CD14-positive monocyte (primary cell): ENCODE results near the gene PARVG. TPM values are rescaled to one million over a fixed set of nuclear protein-coding genes. Genes with fewer than 3 reads are reported as not detected.

Source experiments
- DNase-seq, 3 donors: peaks; one replicate each; pipeline ENCODE4 v3.0.0-alpha.2; 2011 to 2022
- H2AFZ ChIP-seq: 2 replicates; pipeline ENCODE4 v1.6.0; 2012; ENCODE audit warnings: mild to moderate bottlenecking, low read depth, low read length, inconsistent platforms; ENCODE audit not compliant: insufficient read depth, poor library complexity, severe bottlenecking
- H3K27ac ChIP-seq, 2 donors: 1 replicate in 1 of 2; 2 replicates in 1 of 2; pipeline ENCODE4 v1.5.1; 2012 to 2013; ENCODE audit warnings: low read length in 2 of 2, control low read depth in 1 of 2, inconsistent platforms in 1 of 2, low read depth in 1 of 2, mild to moderate bottlenecking in 1 of 2
- H3K27me3 ChIP-seq, 2 donors: one replicate each; pipeline versions ENCODE4 v1.6.0 to v1.6.1; 2011 to 2013; ENCODE audit warnings: low read length in 2 of 2; ENCODE audit not compliant: control insufficient read depth in 2 of 2, insufficient read depth in 2 of 2
- H3K36me3 ChIP-seq, 2 donors: replicated peaks in 1 of 2; 1 replicate in 1 of 2; 2 replicates in 1 of 2; pipeline versions ENCODE4 v1.5.1 to v1.6.1; 2012 to 2013; ENCODE audit warnings: low read length in 2 of 2, control low read depth in 1 of 2, inconsistent platforms in 1 of 2, mild to moderate bottlenecking in 1 of 2; ENCODE audit not compliant: insufficient read depth in 2 of 2, control insufficient read depth in 1 of 2
- H3K4me1 ChIP-seq, 2 donors: 1 replicate in 1 of 2; 2 replicates in 1 of 2; pipeline versions ENCODE4 v1.5.1 to v1.6.1; 2012 to 2013; ENCODE audit warnings: low read length in 2 of 2, control low read depth in 1 of 2, inconsistent platforms in 1 of 2, mild to moderate bottlenecking in 1 of 2, moderate library complexity in 1 of 2; ENCODE audit not compliant: insufficient read depth in 2 of 2, control insufficient read depth in 1 of 2
- H3K4me2 ChIP-seq: replicated peaks from 2 replicates; pipeline ENCODE3; 2012; ENCODE audit warnings: low read length, moderate library complexity, mild to moderate bottlenecking; ENCODE audit not compliant: poor library complexity, severe bottlenecking; ENCODE audit errors: extremely low read depth
- H3K4me3 ChIP-seq, 3 experiments: fragments of 200-600 bp in 1 of 3; sonication (generic) in 1 of 3; replicated peaks in 1 of 3; 1 replicate in 2 of 3; 2 replicates in 1 of 3; pipeline ENCODE4 v1.5.1; 2011 to 2013; ENCODE audit warnings: low read length in 3 of 3, mild to moderate bottlenecking in 3 of 3, control low read depth in 2 of 3, low read depth in 2 of 3, inconsistent platforms in 1 of 3, moderate library complexity in 1 of 3
- H3K79me2 ChIP-seq: 2 replicates; pipeline ENCODE4 v1.6.0; 2012; ENCODE audit warnings: mild to moderate bottlenecking, control low read depth, inconsistent platforms, low read length, moderate library complexity; ENCODE audit not compliant: insufficient read depth
- H3K9ac ChIP-seq: 2 replicates; pipeline ENCODE4 v1.6.0; 2017; ENCODE audit warnings: low read length, mild to moderate bottlenecking; ENCODE audit not compliant: insufficient read depth, poor library complexity, severe bottlenecking
- H3K9me3 ChIP-seq, 2 donors: replicated peaks in 1 of 2; 1 replicate in 1 of 2; 2 replicates in 1 of 2; pipeline versions ENCODE4 v1.5.1 to v1.6.1; 2012 to 2013; ENCODE audit warnings: low read length in 2 of 2, control low read depth in 1 of 2; ENCODE audit not compliant: control insufficient read depth in 1 of 2, insufficient read depth in 1 of 2
- H4K20me1 ChIP-seq: 2 replicates; pipeline ENCODE4 v1.6.0; 2012; ENCODE audit warnings: mild to moderate bottlenecking, low read length, control low read depth, moderate library complexity; ENCODE audit not compliant: insufficient read depth
- H3K27ac Mint-ChIP-seq, 7 donors: one replicate each; pipeline ENCODE4 v1.8.0; 2020; ENCODE audit warnings: mild to moderate bottlenecking in 7 of 7, mixed read lengths in 7 of 7, moderate library complexity in 6 of 7, inconsistent platforms in 2 of 7
- H3K27me3 Mint-ChIP-seq, 3 donors: one replicate each; pipeline ENCODE4 v1.8.0; 2021 to 2022; ENCODE audit warnings: low read depth in 3 of 3, mild to moderate bottlenecking in 3 of 3, mixed read lengths in 3 of 3, moderate library complexity in 3 of 3, inconsistent platforms in 1 of 3
- H3K36me3 Mint-ChIP-seq, 2 donors: one replicate each; pipeline ENCODE4 v1.8.0; 2020; ENCODE audit warnings: mixed read lengths in 2 of 2, inconsistent platforms in 1 of 2, mild to moderate bottlenecking in 1 of 2
- H3K4me1 Mint-ChIP-seq: one replicate; pipeline ENCODE4 v1.8.0; 2020; ENCODE audit warnings: mild to moderate bottlenecking, mixed read lengths
- H3K4me3 Mint-ChIP-seq, 2 donors: one replicate each; pipeline ENCODE4 v1.8.0; 2020; ENCODE audit warnings: mild to moderate bottlenecking in 2 of 2, mixed read lengths in 2 of 2, moderate library complexity in 1 of 2
- H3K9me3 Mint-ChIP-seq, 7 donors: one replicate each; pipeline ENCODE4 v1.8.0; 2020 to 2022; ENCODE audit warnings: mixed read lengths in 7 of 7, mild to moderate bottlenecking in 6 of 7, moderate library complexity in 6 of 7, inconsistent platforms in 2 of 7
- WGBS: methylation state at CpG from one replicate; pipeline ENCODE4 v1.1.5; 2013; ENCODE audit warnings: missing lambda C conversion rate; ENCODE audit not compliant: insufficient coverage; 5-methylcytosine and 5-hydroxymethylcytosine counted together
- intact Hi-C, 2 donors: fragments of 100-400 bp; cut with micrococcal nuclease; formaldehyde crosslinking; loops; one replicate each; pipeline versions ENCODE4 v1.15.0 to v1.15.1; 2023
- polyA plus RNA-seq, 3 donors: library from polyadenylated mRNA; depleted of rRNA in 1 of 3; unstranded in 2 of 3; stranded (reverse) in 1 of 3; fragments of 300-500 nt in 2 of 3; fragments of >200 nt in 1 of 3; fragmentation: Illumina TruSeq in 2 of 3; gene quantifications; 1 replicate in 2 of 3; 2 replicates in 1 of 3; pipeline ENCODE4 v1.2.3, GENCODE V29; 2012 to 2021
- TF ChIP-seq, protein P1 (sequence below): fragments of 200-600 bp; IDR thresholded peaks from one replicate; pipeline ENCODE4 v1.8.0; 2022; ENCODE audit warnings: antibody characterized with exemption, mild to moderate bottlenecking

The PARVG gene
- polyA plus RNA-seq, 3 donors = 169 to 577 (median 190) TPM

DNA sequence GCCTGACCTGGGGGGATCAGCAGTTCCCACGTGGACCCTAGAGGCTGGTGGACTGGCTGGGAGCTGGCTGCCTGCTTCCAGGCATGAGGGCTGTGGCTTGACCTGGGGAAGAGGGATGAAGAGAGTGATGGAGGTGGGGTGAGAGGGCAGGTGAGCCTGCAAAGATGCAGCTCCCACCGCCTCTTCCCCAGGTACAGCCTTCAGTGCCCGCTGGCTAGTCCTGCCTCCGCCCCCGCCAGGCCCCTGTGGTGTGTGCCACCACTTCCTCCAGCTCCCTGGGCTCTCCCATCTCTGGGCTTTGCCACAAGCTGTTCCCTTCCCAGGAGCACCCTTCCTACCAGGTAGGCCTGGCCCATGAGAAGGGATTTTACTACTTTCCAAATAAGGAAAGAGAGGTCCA is 19.1 kb downstream of the PARVG start:
- Histone ChIP-seq H3K9me3 (no peaks in the 10 kb centered on the region), H2AFZ (no peak overlapping the region), H3K9ac (no peak overlapping the region), H3K4me3 (no peak overlapping the region), H3K79me2 (peaks cover 14% of the 10 kb centered on the region), H3K4me1 (no peaks in the 10 kb centered on the region), H3K4me2 (no peak overlapping the region), H3K36me3 (peaks cover 89 to 100% of the 10 kb centered on the region in 2 donors), H3K27ac (no peak overlapping the region), H4K20me1 (peaks cover 95% of the 10 kb centered on the region), H3K27me3 (no peaks in the 10 kb centered on the region)
- Mint-ChIP-seq H3K9me3 (peaks cover 0 to 2% (median 0%) of the 10 kb centered on the region in 7 donors), H3K4me1 (peaks cover 6% of the 10 kb centered on the region), H3K27me3 (peaks cover 0 to 2% (median 0%) of the 10 kb centered on the region in 3 donors), H3K27ac (peak overlapping the region in 3 of 7 donors; percentile 2 to 82 (median 70)), H3K4me3 (no peak overlapping the region), H3K36me3 (peaks cover 87 to 97% of the 10 kb centered on the region in 2 donors)
- TF ChIP-seq, protein P1, sequence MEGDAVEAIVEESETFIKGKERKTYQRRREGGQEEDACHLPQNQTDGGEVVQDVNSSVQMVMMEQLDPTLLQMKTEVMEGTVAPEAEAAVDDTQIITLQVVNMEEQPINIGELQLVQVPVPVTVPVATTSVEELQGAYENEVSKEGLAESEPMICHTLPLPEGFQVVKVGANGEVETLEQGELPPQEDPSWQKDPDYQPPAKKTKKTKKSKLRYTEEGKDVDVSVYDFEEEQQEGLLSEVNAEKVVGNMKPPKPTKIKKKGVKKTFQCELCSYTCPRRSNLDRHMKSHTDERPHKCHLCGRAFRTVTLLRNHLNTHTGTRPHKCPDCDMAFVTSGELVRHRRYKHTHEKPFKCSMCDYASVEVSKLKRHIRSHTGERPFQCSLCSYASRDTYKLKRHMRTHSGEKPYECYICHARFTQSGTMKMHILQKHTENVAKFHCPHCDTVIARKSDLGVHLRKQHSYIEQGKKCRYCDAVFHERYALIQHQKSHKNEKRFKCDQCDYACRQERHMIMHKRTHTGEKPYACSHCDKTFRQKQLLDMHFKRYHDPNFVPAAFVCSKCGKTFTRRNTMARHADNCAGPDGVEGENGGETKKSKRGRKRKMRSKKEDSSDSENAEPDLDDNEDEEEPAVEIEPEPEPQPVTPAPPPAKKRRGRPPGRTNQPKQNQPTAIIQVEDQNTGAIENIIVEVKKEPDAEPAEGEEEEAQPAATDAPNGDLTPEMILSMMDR = no peak
- intact Hi-C loops = no loop called here
- no peak for DNase-seq
- WGBS = 79% methylated on average over 5 of the region's 5 CpGs

- Mint-ChIP-seq H3K9me3 (peaks cover 0 to 2% (median 0%) of the 10 kb centered on the region in 7 donors), H3K4me3 (no peak overlapping the region), H3K27me3 (peaks cover 0 to 2% (median 0%) of the 10 kb centered on the region in 3 donors), H3K4me1 (peaks cover 8% of the 10 kb centered on the region), H3K27ac (peak overlapping the region in 4 of 7 donors; percentile 11 to 70 (median 44)), H3K36me3 (peaks cover 84 to 97% of the 10 kb centered on the region in 2 donors)
- Histone ChIP-seq H3K4me3 (no peak overlapping the region), H3K27ac (peak overlapping the region in 1 of 2 donors; percentile 26), H2AFZ (no peak overlapping the region), H3K4me1 (no peaks in the 10 kb centered on the region), H3K79me2 (peaks cover 12% of the 10 kb centered on the region), H3K36me3 (peaks cover 88 to 100% of the 10 kb centered on the region in 2 donors), H3K9ac (no peak overlapping the region), H3K4me2 (no peak overlapping the region), H3K27me3 (no peaks in the 10 kb centered on the region), H4K20me1 (peaks cover 95% of the 10 kb centered on the region), H3K9me3 (no peaks in the 10 kb centered on the region)
- 82% methylated on average over 5 of the region's 6 CpGs for WGBS
- intact Hi-C loops = no loop called here
- no peak for DNase-seq
- TF ChIP-seq, protein P1 = no peak
These were observed 19.7 kb downstream of the PARVG start for GRCh38 chr22:44200451-44200850.
